HG03457 (cell line): Measurements from ENCODE around the gene FBXL16.
"Not testable (repeated sequence)": the region's sequence is repeated elsewhere in the genome, so short reads cannot be mapped to it uniquely, and the experiment has no call there.

Experiments used
- ATAC-seq: cut with Tn5 transposase; IDR thresholded peaks from one replicate; pipeline ENCODE4 v1.9.1; 2021; ENCODE audit warnings: moderate number of reproducible peaks; ENCODE audit not compliant: unreplicated experiment

FBXL16 gene

GRCh38 chr16:723695-724094 lies 18.1 kb upstream of the FBXL16 start:
- no peak for ATAC-seq

GRCh38 chr16:722835-723633 lies 17.4 kb upstream of the FBXL16 start:
- no peak for ATAC-seq

DNA sequence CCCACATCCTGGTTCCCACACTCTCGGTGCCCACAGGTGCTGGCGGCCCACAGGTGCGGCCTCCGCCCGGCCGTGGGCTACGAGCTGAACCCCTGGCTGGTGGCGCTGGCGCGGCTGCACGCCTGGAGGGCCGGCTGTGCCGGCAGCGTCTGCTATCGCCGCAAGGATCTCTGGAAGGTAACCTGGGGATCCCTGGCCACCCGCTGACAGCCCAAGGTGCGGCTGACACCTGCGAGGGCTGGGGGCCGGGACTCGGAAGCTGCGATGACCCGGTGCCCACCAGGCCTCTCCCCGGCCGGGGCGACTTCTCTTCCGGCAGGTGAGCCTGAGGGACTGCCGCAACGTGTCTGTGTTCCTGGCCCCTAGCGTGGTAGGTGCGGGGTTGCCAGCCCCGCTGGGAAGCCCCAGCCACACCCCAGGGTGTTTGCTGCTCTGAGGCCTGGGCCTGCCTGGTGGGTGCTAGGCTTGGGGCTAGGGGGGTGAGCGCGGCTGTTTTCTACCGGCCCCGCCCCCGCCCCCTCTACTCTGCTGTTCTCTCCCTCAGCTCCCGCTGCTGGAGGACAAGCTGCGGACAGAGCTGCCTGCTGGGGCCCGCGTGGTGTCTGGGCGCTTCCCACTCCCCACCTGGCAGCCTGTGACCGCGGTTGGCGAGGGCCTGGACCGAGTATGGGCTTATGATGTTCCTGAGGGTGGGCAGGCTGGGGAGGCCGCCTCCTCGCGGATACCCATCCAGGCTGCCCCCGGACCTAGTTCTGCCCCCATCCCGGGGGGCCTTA lies 16.4 kb upstream of the FBXL16 start:
- ATAC-seq: no peak

- ATAC-seq: peak; percentile 53
Measured at GRCh38 chr16:720990-721764, 15.6 kb upstream of the FBXL16 start, which contains the start of gene ANTKMT. Gene ANTKMT, plus strand, starts transcription at chr16:721146. Its CDS starts 129 bp downstream, at chr16:721275.

DNA sequence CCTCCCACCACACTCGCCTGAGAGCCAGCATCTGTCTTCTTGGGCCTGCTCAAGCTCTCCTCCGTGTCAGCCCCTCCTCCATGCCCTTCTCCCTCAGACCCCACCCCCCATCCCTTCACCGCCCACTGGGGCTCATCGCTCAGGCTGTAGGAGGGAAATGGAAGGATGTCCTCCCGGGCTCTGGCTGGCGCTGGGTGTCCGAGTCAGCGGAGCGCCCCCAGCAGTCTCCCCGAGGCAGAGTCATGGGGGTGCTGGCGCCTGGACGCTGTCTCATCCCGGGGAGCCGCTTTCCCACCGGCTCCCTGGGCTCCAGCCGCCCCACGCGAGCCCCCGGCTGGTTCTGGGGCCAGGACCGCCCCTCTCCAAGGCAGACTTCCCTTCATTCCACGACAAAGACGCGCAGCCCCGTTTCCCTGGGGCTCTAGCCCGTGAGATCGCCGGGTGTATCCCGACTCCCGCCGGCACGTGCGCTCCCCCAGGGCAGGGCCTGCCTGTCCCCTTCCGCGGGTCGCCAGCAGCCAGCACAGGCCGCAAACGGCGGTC lies 14.9 kb upstream of the FBXL16 start:
- ATAC-seq: no peak

DNA sequence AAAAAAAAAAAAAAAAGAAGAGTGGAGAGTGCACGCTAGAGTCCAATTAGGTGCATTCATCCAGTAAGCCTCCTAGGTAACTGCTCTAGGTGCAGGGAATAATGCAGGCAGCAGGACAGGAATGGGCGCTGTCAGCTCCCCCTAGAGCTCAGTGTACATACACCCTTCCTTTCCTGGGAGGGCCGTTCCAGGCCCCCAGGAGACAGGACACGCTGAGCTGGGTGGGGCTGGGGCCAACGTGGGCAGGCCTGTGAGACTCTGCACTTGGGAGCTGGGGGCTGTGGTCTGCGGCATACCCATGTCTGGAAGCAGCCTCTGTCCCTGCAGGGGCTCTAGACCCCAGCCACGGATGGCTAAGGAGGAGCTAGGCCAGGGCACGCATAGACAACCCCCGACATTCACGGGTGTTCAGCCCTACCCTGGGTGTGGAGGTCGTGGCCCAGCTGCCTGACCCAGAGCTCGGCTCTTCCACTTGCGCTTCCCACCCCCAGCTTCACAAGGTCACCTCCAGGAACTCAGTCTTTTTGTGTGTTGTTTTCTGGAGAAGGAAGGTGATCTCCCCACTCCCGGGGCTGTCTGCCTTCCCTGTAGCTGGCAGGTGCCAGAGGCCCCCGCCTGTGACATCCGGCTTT lies 14.3 kb upstream of the FBXL16 start:
- no peak for ATAC-seq

- no peak for ATAC-seq
Measured at GRCh38 chr16:718922-719321, 13.3 kb upstream of the FBXL16 start.

GRCh38 chr16:718389-718788 lies 12.8 kb upstream of the FBXL16 start:
- no peak for ATAC-seq

GRCh38 chr16:717450-718245 lies 12.0 kb upstream of the FBXL16 start:
- ATAC-seq: no peak

- ATAC-seq: no peak
Measured at GRCh38 chr16:716768-717325, 11.2 kb upstream of the FBXL16 start.

GRCh38 chr16:716200-716568 lies 10.6 kb upstream of the FBXL16 start:
- ATAC-seq: no peak

DNA sequence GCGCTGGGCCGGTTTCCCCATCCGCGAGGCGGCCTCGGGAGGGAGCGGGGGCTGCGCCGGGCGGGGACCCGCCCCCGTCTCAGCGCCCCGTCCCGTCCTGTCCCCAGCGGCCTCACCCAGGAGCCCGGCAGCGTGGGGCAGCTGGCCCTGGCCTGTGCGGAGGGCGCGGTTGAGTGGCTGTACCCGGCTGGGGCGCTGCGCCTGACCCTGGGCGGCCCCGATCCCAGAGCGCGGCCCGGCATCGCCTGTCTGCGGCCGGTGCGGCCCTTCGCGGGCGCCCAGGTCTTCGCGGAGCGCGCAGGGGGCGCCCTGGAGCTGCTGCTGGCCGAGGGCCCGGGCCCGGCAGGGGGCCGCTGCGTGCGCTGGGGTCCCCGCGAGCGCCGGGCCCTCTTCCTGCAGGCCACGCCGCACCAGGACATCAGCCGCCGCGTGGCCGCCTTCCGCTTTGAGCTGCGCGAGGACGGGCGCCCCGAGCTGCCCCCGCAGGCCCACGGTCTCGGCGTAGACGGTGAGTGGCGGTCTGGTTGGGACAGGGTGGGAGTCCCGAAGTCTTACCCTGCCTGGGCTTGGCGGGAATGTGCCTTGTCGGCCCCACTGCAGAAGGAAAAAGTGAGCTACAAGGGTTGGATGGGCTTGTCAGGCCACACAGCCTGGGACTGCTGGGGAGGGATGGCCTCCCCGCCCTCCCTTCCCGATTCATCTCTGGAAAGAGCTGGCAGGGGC lies 10.0 kb upstream of the FBXL16 start:
- ATAC-seq: no peak

DNA sequence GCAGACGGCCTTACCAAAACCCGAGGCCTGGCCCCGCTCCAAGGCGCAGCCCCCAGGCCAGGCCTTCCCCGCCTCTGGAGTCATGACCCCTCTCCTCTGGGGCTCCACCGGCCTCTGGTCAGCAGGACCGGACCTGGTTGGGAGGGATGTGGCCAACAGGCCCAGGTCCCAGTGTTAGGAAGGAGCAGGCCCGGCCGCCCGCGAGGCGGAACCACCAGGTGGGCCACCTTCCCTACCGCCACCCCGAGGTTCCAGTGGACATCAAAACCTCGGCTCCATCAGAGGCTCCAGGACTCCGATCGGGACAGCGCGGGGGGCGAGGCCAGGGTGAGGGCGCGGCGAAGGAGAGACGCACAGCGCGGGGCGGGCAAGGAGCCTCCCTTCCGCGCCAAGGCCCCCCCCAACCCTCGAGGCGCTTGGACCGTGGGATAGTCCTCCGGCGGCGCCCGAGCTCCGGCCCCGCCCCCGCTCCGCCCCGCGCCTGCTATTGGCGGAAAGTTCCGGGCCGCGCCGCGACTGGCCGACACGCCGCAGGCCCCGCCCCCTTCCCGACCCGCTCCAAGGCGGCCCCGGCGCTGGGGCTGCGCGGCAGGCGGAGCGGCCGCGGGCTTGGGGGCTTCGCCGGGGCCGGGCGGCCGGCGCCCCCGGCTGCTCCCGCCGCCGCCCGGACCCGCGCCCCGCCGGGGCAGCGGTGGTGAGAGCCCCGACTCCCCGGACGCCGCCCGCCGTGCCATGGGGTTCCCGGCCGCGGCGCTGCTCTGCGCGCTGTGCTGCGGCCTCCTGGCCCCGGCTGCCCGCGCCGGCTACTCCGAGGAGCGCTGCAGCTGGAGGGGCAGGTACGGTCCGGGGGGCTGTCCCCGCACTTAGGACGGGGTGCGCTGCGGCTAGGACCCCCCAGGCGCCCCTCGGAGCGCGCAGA lies 9.2 kb upstream of the FBXL16 start, which contains the start of gene METRN:
Gene METRN, plus strand, starts transcription at position 561 of the 919 bp plus-strand sequence. Its CDS starts 172 bp downstream, at position 733.
- ATAC-seq: no peak

DNA sequence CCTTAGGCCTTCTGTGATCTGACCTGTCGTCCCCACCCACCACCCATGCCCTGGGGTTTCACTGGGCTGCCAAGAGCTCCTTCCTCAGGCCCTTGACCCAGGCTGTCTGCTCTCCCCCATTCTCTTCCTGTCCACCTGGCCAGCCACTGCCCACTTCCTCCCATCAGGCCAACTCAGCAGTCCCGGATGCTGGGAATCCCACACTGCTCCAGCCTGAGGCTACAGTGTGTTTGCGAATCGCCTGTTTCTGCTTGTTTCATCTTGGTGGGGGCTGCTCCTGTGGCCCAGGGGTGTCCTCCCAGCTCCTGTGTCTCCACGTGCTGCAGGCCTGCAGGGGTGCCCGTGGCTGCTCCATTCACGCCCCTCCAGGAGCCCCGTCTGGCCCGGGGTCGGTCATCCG lies 8.5 kb upstream of the FBXL16 start:
- no peak for ATAC-seq

- not testable (repeated sequence) for ATAC-seq
Measured at GRCh38 chr16:712740-713250, 7.2 kb upstream of the FBXL16 start.

- no peak for ATAC-seq
Measured at GRCh38 chr16:711548-712320, 6.1 kb upstream of the FBXL16 start.

DNA sequence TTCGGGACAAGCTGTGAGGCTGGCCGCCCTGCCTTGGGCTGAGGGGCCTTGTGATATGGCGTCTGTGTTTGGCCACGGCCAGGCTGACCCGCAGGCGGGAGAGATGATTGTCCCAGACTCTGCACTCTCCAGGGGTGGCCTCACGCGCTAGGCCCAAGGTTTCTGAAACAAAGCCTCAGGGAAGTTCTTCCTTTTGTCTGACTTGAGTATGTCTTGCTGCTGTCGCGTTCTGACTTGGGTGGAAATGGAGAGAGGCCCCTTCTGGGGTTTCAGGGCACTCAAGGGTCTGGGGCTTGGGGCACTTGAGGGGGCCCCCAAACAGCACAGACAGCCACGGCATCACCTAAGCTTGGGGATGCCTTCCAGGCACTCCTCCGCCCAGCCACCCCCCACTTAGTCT lies 5.5 kb upstream of the FBXL16 start:
- ATAC-seq: no peak
